ENCODE measurements around the gene PTPRN2.

PTPRN2 gene

GRCh38 chr7:157837047-157837446, 750.6 kb downstream of the PTPRN2 start:
- Histone ChIP-seq H3K9me3 (ENCODE audit: low read length) (no peaks in the 10 kb centered on the region), H3K27ac (ENCODE audit: low read depth, low read length) (no peak overlapping the region), H3K27me3 (ENCODE audit: control insufficient read depth in 1 of 2, insufficient read depth in 2 of 2, low read length in 2 of 2) (peaks cover 0 to 4% of the 10 kb centered on the region in 2 donors), H3K4me3 (ENCODE audit: low read depth in 1 of 2, low read length in 2 of 2) (no peak overlapping the region), H3K9ac (ENCODE audit: low read length) (no peak overlapping the region), H3K36me3 (ENCODE audit: insufficient read depth, low read length) (no peaks in the 10 kb centered on the region), H3K4me1 (ENCODE audit: insufficient read depth, low read length) (no peaks in the 10 kb centered on the region)

GRCh38 chr7:157834501-157835163, 753.0 kb downstream of the PTPRN2 start:
- no peak overlapping the region for H3K27ac ChIP-seq (ENCODE audit: low read depth, low read length)
- H3K4me1 ChIP-seq (ENCODE audit: insufficient read depth, low read length): no peaks in the 10 kb centered on the region
- no peak overlapping the region for H3K9ac ChIP-seq (ENCODE audit: low read length)
- H3K36me3 ChIP-seq (ENCODE audit: insufficient read depth, low read length): no peaks in the 10 kb centered on the region
- peaks cover 0 to 4% of the 10 kb centered on the region in 2 donors for H3K27me3 ChIP-seq (ENCODE audit: control insufficient read depth in 1 of 2, insufficient read depth in 2 of 2, low read length in 2 of 2)
- no peaks in the 10 kb centered on the region for H3K9me3 ChIP-seq (ENCODE audit: low read length)
- H3K4me3 ChIP-seq (ENCODE audit: low read depth in 1 of 2, low read length in 2 of 2): no peak overlapping the region

GRCh38 chr7:157832866-157833607, 754.6 kb downstream of the PTPRN2 start:
- no peak overlapping the region for H3K27ac ChIP-seq (ENCODE audit: low read depth, low read length)
- H3K9ac ChIP-seq (ENCODE audit: low read length): no peak overlapping the region
- H3K4me3 ChIP-seq (ENCODE audit: low read depth in 1 of 2, low read length in 2 of 2): no peak overlapping the region
- H3K9me3 ChIP-seq (ENCODE audit: low read length): no peaks in the 10 kb centered on the region
- H3K36me3 ChIP-seq (ENCODE audit: insufficient read depth, low read length): no peaks in the 10 kb centered on the region
- H3K4me1 ChIP-seq (ENCODE audit: insufficient read depth, low read length): no peaks in the 10 kb centered on the region
- H3K27me3 ChIP-seq (ENCODE audit: control insufficient read depth in 1 of 2, insufficient read depth in 2 of 2, low read length in 2 of 2): peaks cover 0 to 4% of the 10 kb centered on the region in 2 donors

GRCh38 chr7:157832421-157832820, 755.2 kb downstream of the PTPRN2 start:
- Histone ChIP-seq H3K27me3 (ENCODE audit: control insufficient read depth in 1 of 2, insufficient read depth in 2 of 2, low read length in 2 of 2) (peaks cover 0 to 2% of the 10 kb centered on the region in 2 donors), H3K4me1 (ENCODE audit: insufficient read depth, low read length) (no peaks in the 10 kb centered on the region), H3K36me3 (ENCODE audit: insufficient read depth, low read length) (no peaks in the 10 kb centered on the region), H3K27ac (ENCODE audit: low read depth, low read length) (no peak overlapping the region), H3K9me3 (ENCODE audit: low read length) (no peaks in the 10 kb centered on the region), H3K9ac (ENCODE audit: low read length) (no peak overlapping the region), H3K4me3 (ENCODE audit: low read depth in 1 of 2, low read length in 2 of 2) (no peak overlapping the region)

- Histone ChIP-seq H3K36me3 (ENCODE audit: insufficient read depth, low read length) (no peaks in the 10 kb centered on the region), H3K27me3 (ENCODE audit: control insufficient read depth in 1 of 2, insufficient read depth in 2 of 2, low read length in 2 of 2) (no peaks in the 10 kb centered on the region), H3K9me3 (ENCODE audit: low read length) (no peaks in the 10 kb centered on the region), H3K27ac (ENCODE audit: low read depth, low read length) (no peak overlapping the region), H3K4me3 (ENCODE audit: low read depth in 1 of 2, low read length in 2 of 2) (no peak overlapping the region), H3K9ac (ENCODE audit: low read length) (no peak overlapping the region), H3K4me1 (ENCODE audit: insufficient read depth, low read length) (no peaks in the 10 kb centered on the region)
Observed at GRCh38 chr7:157832006-157832405, 755.6 kb downstream of the PTPRN2 start.

- no peak overlapping the region for H3K9ac ChIP-seq (ENCODE audit: low read length)
- H3K36me3 ChIP-seq (ENCODE audit: insufficient read depth, low read length): no peaks in the 10 kb centered on the region
- H3K27ac ChIP-seq (ENCODE audit: low read depth, low read length): no peak overlapping the region
- no peaks in the 10 kb centered on the region for H3K27me3 ChIP-seq (ENCODE audit: control insufficient read depth in 1 of 2, insufficient read depth in 2 of 2, low read length in 2 of 2)
- H3K9me3 ChIP-seq (ENCODE audit: low read length): no peaks in the 10 kb centered on the region
- H3K4me3 ChIP-seq (ENCODE audit: low read depth in 1 of 2, low read length in 2 of 2): no peak overlapping the region
- no peaks in the 10 kb centered on the region for H3K4me1 ChIP-seq (ENCODE audit: insufficient read depth, low read length)
Observed at GRCh38 chr7:157831143-157831905, 756.3 kb downstream of the PTPRN2 start.

GRCh38 chr7:157830331-157830730, 757.3 kb downstream of the PTPRN2 start:
- no peak overlapping the region for H3K4me3 ChIP-seq (ENCODE audit: low read depth in 1 of 2, low read length in 2 of 2)
- no peak overlapping the region for H3K27ac ChIP-seq (ENCODE audit: low read depth, low read length)
- H3K27me3 ChIP-seq (ENCODE audit: control insufficient read depth in 1 of 2, insufficient read depth in 2 of 2, low read length in 2 of 2): no peaks in the 10 kb centered on the region
- H3K9ac ChIP-seq (ENCODE audit: low read length): no peak overlapping the region
- H3K4me1 ChIP-seq (ENCODE audit: insufficient read depth, low read length): no peaks in the 10 kb centered on the region
- no peaks in the 10 kb centered on the region for H3K9me3 ChIP-seq (ENCODE audit: low read length)
- no peaks in the 10 kb centered on the region for H3K36me3 ChIP-seq (ENCODE audit: insufficient read depth, low read length)

- Histone ChIP-seq H3K27ac (ENCODE audit: low read depth, low read length) (no peak overlapping the region), H3K4me3 (ENCODE audit: low read depth in 1 of 2, low read length in 2 of 2) (no peak overlapping the region), H3K9ac (ENCODE audit: low read length) (no peak overlapping the region), H3K27me3 (ENCODE audit: control insufficient read depth in 1 of 2, insufficient read depth in 2 of 2, low read length in 2 of 2) (no peaks in the 10 kb centered on the region), H3K9me3 (ENCODE audit: low read length) (no peaks in the 10 kb centered on the region), H3K4me1 (ENCODE audit: insufficient read depth, low read length) (no peaks in the 10 kb centered on the region), H3K36me3 (ENCODE audit: insufficient read depth, low read length) (no peaks in the 10 kb centered on the region)
Observed at GRCh38 chr7:157829491-157829890, 758.1 kb downstream of the PTPRN2 start.

GRCh38 chr7:157828881-157829280, 758.7 kb downstream of the PTPRN2 start:
- Histone ChIP-seq H3K9ac (ENCODE audit: low read length) (no peak overlapping the region), H3K4me1 (ENCODE audit: insufficient read depth, low read length) (no peaks in the 10 kb centered on the region), H3K4me3 (ENCODE audit: low read depth in 1 of 2, low read length in 2 of 2) (no peak overlapping the region), H3K36me3 (ENCODE audit: insufficient read depth, low read length) (no peaks in the 10 kb centered on the region), H3K27ac (ENCODE audit: low read depth, low read length) (no peak overlapping the region), H3K9me3 (ENCODE audit: low read length) (no peaks in the 10 kb centered on the region), H3K27me3 (ENCODE audit: control insufficient read depth in 1 of 2, insufficient read depth in 2 of 2, low read length in 2 of 2) (no peaks in the 10 kb centered on the region)

- Histone ChIP-seq H3K27me3 (ENCODE audit: control insufficient read depth in 1 of 2, insufficient read depth in 2 of 2, low read length in 2 of 2) (no peaks in the 10 kb centered on the region), H3K4me1 (ENCODE audit: insufficient read depth, low read length) (no peaks in the 10 kb centered on the region), H3K36me3 (ENCODE audit: insufficient read depth, low read length) (no peaks in the 10 kb centered on the region), H3K4me3 (ENCODE audit: low read depth in 1 of 2, low read length in 2 of 2) (no peak overlapping the region), H3K9ac (ENCODE audit: low read length) (no peak overlapping the region), H3K9me3 (ENCODE audit: low read length) (no peaks in the 10 kb centered on the region), H3K27ac (ENCODE audit: low read depth, low read length) (no peak overlapping the region)
Observed at GRCh38 chr7:157828190-157828589, 759.4 kb downstream of the PTPRN2 start.

GRCh38 chr7:157827863-157828160, 759.8 kb downstream of the PTPRN2 start:
- no peak overlapping the region for H3K9ac ChIP-seq (ENCODE audit: low read length)
- H3K9me3 ChIP-seq (ENCODE audit: low read length): no peaks in the 10 kb centered on the region
- no peaks in the 10 kb centered on the region for H3K4me1 ChIP-seq (ENCODE audit: insufficient read depth, low read length)
- H3K27me3 ChIP-seq (ENCODE audit: control insufficient read depth in 1 of 2, insufficient read depth in 2 of 2, low read length in 2 of 2): no peaks in the 10 kb centered on the region
- H3K36me3 ChIP-seq (ENCODE audit: insufficient read depth, low read length): no peaks in the 10 kb centered on the region
- no peak overlapping the region for H3K27ac ChIP-seq (ENCODE audit: low read depth, low read length)
- H3K4me3 ChIP-seq (ENCODE audit: low read depth in 1 of 2, low read length in 2 of 2): no peak overlapping the region

All from muscle layer of colon (tissue), 2 donors.